Body of pancreas (tissue), 4 donors: ENCODE measurements around the gene ZCCHC17.

Experiments
- POLR2A ChIP-seq, 3 donors: fragments of 450-650 bp; IDR thresholded peaks; one replicate each; pipeline ENCODE4 v1.6.1; 2016; ENCODE audit warnings: antibody characterized with exemption in 3 of 3, mild to moderate bottlenecking in 2 of 3
- TF ChIP-seq, protein P1 (sequence below), 7 experiments: fragments of 450-650 bp in 4 of 7; fragments of 200-600 bp in 3 of 7; sonication (generic) in 3 of 7; IDR thresholded peaks; one replicate each; pipeline ENCODE4 v1.5.1; 2016 to 2019; ENCODE audit warnings: antibody characterized with exemption in 7 of 7

DNA sequence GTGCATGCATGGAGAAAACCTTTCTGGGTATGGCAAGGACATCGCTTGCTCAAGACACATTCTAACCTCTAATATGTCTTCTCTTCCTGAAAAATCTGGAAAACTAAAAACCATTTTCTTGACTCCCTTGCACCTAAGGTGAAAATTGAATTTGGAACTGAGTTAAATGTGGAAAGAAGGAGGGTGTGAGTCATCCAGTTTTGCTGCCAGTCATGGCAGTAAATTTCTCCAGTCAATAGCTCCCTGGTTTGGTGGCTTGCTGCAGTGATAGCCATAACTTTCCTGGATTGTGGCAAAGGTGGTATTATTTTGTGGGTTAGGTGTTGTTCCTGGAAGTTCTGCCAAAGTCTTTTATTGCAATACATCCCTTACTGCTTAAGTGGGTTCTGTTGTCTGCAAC lies 2.5 kb downstream of the ZCCHC17 start:
- TF ChIP-seq, protein P1, sequence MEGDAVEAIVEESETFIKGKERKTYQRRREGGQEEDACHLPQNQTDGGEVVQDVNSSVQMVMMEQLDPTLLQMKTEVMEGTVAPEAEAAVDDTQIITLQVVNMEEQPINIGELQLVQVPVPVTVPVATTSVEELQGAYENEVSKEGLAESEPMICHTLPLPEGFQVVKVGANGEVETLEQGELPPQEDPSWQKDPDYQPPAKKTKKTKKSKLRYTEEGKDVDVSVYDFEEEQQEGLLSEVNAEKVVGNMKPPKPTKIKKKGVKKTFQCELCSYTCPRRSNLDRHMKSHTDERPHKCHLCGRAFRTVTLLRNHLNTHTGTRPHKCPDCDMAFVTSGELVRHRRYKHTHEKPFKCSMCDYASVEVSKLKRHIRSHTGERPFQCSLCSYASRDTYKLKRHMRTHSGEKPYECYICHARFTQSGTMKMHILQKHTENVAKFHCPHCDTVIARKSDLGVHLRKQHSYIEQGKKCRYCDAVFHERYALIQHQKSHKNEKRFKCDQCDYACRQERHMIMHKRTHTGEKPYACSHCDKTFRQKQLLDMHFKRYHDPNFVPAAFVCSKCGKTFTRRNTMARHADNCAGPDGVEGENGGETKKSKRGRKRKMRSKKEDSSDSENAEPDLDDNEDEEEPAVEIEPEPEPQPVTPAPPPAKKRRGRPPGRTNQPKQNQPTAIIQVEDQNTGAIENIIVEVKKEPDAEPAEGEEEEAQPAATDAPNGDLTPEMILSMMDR (IDR thresholded peaks at IDR 0.05), result no peak
- TF ChIP-seq POLR2A (IDR thresholded peaks at IDR 0.05), result no peak
